ENCODE results near the gene TCERG1L.
"Not testable (repeated sequence)": the region's sequence is repeated elsewhere in the genome, so short reads cannot be mapped to it uniquely, and the experiment has no call there.

The TCERG1L gene

DNA sequence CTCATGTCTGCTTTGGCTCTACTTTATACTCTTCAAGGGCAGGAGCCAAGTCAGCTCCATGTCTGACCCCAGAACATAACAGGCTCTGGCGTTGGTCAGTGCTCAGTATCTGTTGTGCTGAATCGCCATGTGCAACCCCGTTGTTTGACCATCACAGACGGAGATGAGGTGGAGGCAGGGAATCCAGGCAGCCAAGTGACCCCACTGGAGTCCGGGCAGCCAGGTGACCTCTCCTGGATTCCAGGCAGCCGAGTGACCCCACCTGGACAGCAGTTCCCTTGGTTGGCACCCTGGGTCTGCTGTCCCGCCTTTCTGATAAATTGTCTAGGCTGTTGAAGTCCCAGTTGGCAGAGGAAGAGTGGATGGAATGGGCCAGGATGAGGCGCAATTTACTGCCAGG lies 232.2 kb downstream of the TCERG1L start:
- DNase-seq (ENCODE audit: low spot score): peak; percentile 28
- Histone ChIP-seq H3K27ac (no peak overlapping the region), H3K4me3 (no peak overlapping the region)
- TF ChIP-seq, protein P1, sequence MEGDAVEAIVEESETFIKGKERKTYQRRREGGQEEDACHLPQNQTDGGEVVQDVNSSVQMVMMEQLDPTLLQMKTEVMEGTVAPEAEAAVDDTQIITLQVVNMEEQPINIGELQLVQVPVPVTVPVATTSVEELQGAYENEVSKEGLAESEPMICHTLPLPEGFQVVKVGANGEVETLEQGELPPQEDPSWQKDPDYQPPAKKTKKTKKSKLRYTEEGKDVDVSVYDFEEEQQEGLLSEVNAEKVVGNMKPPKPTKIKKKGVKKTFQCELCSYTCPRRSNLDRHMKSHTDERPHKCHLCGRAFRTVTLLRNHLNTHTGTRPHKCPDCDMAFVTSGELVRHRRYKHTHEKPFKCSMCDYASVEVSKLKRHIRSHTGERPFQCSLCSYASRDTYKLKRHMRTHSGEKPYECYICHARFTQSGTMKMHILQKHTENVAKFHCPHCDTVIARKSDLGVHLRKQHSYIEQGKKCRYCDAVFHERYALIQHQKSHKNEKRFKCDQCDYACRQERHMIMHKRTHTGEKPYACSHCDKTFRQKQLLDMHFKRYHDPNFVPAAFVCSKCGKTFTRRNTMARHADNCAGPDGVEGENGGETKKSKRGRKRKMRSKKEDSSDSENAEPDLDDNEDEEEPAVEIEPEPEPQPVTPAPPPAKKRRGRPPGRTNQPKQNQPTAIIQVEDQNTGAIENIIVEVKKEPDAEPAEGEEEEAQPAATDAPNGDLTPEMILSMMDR (IDR thresholded peaks at IDR 0.05): no peak

DNA sequence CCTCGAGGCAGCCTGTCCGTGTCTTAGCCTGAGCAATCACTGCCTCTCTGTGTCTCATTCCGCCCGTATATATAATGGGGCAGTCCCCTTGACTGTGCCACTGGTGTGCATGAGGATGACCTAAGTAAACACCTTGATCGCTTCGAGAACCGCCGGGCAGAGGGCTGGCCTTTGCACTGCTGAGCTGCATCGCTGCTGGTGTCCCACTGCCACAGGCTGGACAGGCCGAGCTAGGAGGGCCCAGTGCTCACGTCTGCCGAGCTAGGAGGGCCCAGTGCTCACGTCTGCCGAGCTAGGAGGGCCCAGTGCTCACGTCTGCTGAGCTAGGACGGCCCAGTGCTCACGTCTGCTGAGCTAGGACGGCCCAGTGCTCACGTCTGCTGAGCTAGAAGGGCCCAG lies 232.6 kb downstream of the TCERG1L start:
- H3K27ac ChIP-seq; H3K4me3 ChIP-seq; DNase-seq (ENCODE audit: low spot score): not testable (repeated sequence)

DNA sequence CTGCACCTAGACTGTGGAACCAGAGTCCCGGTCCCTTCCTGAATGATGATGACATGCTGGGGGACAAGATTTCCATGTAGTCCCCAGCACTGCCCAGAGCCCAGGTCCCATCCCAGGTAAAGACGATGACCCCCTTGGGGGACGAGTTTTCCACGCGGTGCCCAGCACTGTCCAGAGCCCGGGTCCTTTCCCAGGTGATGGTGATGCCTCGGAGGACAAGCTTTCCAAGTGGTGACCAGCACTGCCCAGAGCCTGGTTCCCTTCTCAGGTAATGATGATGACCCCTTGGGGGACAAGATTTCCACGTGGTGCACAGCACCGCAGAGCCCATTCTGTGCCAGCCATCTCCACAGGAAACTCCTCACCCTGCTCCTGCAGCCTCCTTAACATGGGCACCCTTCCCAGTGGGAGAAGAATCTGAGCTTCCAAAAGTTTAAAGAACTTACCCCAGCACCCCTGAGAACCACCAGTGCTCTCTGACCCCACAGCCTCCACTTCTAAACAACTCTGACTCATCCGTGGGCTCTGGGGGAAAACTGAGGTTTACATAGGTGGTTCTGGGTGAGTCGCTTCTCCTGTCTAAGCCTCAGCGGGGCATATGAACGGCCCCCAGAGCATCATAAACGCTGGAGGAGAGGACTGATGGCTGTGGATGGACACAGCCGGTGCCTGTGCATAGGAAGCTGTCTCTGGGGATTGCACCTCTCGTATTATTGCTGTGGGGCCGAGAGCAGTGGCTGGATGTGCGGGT lies 233.2 kb downstream of the TCERG1L start:
- TF ChIP-seq, protein P1 (IDR thresholded peaks at IDR 0.05): no peak
- DNase-seq (ENCODE audit: low spot score): peak; percentile 54
- Histone ChIP-seq H3K27ac (no peak overlapping the region), H3K4me3 (no peak overlapping the region)

DNA sequence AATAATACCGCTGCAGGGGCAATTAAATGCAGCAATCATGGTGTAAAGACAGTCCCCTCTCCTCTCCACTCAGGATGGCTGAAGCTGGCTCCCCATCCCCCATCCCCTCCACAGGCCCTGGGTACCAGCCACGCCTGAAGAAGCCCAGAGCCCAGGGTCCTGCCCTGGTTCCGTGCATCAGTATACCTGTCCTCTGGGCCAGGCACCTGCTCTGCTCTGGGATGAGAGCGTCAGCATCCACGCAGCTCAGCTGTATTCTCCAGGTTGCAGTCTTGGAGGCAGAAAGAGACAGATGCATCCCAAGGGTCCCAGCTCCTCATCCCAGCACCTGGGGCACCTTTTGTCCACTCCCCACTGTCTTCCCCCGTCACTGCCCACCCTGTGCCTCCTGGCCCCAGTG lies 233.8 kb downstream of the TCERG1L start:
- no peak overlapping the region for H3K4me3 ChIP-seq
- no peak overlapping the region for H3K27ac ChIP-seq
- TF ChIP-seq, protein P1 (IDR thresholded peaks at IDR 0.05): no peak
- peak; percentile 50 for DNase-seq (ENCODE audit: low spot score)

DNA sequence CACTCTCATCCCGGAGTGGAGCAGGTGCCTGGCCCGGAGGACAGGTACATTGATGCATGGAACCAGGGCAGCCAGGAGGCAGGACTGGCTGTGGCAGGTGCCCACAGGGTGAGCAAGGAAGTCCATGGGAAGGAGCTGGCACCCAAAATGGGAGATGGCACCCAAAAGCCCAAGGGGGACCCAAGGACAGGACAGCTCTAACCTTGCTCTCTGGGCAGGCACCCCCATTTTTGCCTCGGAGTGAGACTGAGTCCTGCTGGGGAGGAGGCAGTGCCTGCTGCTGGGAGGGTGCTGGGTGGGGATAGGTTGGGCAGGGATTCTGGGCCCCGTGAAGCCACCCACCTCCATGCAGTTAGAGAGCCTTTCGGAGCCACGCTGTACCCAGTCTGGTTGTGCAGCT lies 234.5 kb downstream of the TCERG1L start:
- TF ChIP-seq, protein P1 (IDR thresholded peaks at IDR 0.05): no peak
- peak; percentile 43 for DNase-seq (ENCODE audit: low spot score)
- no peak overlapping the region for H3K27ac ChIP-seq
- no peak overlapping the region for H3K4me3 ChIP-seq

DNA sequence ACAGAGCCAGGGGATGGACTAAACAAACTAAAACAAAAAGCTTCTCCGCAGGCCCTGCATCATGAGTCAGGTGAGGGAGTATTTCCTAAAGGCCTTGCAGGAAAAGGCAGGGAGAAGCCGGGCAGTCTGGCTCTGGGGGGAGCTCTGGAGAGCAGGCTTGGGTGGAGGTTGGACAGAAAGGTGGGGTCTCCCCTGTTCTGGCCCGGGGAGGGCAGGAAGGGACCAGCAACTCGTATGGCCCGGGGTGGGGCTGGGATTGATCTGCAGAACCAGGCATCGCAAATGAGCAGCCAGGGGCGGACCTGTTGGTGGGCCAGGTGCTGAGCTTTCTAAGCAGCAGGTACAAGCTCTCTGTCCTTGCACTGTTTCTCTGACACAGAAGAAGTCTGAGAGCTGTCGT lies 235.2 kb downstream of the TCERG1L start:
- peak; percentile 52 for DNase-seq (ENCODE audit: low spot score)
- H3K4me3 ChIP-seq: no peak overlapping the region

DNA sequence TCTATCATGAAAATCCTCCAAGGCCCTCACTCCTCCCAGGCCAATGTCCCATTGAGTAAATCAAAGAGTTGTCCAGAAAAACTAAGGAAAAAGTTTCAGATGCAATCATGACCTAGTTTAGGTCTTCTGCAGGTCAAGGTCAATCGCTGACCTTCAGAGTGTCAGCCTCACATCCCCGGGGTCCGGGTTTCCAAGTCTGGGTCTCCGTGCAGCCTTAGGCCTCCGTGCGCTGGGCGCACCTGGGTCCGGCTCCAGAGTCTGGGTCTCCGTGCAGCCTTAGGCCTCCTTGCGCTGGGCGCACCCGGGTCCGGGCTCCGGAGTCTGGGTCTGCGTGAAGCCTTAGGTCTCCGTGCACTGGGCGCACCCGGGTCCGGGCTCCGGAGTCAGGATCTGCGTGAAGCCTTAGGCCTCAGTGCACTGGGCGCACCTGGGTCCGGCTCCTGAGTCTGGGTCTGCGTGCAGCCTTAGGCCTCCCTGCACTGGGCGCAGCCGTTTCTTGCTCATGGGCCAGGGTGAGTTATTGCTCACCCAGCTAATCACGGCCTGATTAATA lies 236.2 kb downstream of the TCERG1L start:
- peak; percentile 53 for DNase-seq (ENCODE audit: low spot score)
- Histone ChIP-seq H3K4me3 (no peak overlapping the region), H3K27ac (no peak overlapping the region)
- TF ChIP-seq, protein P1 (IDR thresholded peaks at IDR 0.05): no peak

More for the DNA sequence above, 235.2 kb downstream of the TCERG1L start:
- H3K27ac ChIP-seq: no peak overlapping the region
- TF ChIP-seq, protein P1 (IDR thresholded peaks at IDR 0.05): no peak

Data from coronary artery (tissue), 2 donors.